Fibroblast of upper back skin (primary cell): ENCODE data around the gene JAG2.

Source experiments
- DNase-seq: peaks from one replicate; pipeline ENCODE4 v3.0.0-alpha.2; 2013

Gene JAG2

GRCh38 chr14:105168496-105168978 lies at the start of gene JAG2:
TSS of gene JAG2 (minus strand) at chr14:105168776. CDS start at chr14:105168420, 356 bp downstream.
- no peak for DNase-seq

DNA sequence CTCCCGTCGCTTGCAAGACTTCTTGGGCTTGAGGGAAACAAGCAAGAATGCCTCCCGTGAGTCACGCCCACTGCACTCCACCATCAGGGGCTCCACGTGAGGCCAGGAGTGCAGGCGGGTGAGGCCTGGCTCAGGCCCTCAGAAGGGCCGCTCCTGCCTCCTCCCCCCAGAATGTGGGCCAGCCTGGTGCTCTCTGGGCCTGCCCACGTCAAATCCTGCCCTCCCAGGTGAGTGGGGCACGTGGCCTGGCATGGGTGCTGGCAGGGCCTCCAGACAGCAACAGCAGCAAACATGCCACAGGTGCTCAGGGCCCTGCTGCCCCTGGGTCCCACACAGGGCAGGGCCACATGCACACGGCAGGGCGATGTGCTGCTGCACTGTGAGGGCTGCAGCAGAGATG lies 49.2 kb upstream of the JAG2 start:
- DNase-seq, result no peak

GRCh38 chr14:105216490-105217247 lies 48.1 kb upstream of the JAG2 start:
- DNase-seq, result no peak

DNA sequence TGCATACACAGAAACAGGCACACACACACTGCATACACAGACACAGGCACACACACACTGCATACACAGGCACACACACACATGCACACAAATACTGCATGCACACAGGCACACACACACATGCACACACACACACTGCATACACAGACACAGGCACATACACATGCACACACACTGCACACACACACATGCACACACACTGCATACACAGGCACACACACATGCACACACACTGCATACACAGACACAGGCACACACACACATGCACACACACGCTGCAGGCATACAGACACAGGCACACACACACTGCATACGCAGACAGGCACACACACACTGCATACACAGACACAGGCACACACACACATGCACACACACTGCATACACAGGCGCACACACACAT lies 47.0 kb upstream of the JAG2 start:
- DNase-seq, result no peak

- no peak for DNase-seq
Observed at GRCh38 chr14:105214324-105214915, 45.8 kb upstream of the JAG2 start.

DNA sequence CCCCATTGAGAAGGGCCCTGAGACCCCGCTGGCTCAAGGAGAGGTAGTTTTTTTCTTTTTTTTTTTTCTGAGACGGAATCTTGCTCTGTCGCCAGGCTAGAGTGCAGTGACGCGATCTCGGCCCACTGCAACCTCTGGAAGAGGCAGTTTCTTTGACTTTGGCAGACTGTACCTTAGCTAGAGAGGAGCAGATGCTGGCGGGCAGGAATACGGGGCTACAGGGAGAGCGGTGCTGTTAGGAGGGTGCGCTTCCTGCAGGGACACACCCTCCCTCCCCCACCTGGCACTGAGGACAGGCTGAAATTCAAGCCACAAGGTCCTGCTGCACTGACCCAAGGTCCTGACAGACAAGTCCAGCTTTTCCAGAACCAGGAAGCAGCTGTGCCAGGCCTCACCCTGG lies 44.8 kb upstream of the JAG2 start:
- DNase-seq, result no peak

DNA sequence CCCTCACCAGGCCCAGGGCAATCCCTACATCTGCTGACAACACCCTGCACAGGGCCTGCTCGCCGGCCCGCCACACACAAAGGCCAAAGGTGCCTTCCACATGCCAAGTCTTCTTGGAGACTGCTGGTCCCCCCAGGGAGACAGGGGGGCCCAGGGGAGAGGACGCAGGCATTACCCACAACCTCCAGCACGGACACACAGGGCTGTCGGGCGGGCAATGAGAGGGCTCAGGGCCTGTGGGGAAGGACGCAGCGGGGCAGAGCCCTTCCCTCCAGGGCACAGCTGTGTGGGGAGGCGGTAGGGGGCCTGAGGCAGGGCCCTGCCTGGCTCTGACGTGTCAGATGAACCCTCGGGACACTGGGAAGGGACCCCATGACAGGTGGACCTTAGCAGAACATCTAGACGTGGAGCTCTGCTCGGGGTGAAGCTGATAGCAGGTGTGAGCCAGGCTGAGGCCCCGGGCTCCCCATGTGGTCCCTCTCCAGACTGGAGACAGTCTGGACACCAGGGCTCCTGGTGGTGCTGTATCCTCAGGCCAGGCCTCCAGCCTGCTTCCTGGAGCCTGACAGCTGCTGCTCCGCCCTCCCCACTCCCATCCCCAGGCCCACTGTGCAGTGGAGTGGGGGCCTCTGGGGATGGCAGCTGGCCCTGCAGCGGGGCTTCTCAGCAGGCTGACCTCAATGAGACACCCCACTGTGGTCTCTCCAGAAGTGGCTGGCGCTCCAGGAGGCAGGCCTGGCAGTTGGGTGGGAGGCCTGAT lies 44.1 kb upstream of the JAG2 start:
- DNase-seq, result no peak

DNA sequence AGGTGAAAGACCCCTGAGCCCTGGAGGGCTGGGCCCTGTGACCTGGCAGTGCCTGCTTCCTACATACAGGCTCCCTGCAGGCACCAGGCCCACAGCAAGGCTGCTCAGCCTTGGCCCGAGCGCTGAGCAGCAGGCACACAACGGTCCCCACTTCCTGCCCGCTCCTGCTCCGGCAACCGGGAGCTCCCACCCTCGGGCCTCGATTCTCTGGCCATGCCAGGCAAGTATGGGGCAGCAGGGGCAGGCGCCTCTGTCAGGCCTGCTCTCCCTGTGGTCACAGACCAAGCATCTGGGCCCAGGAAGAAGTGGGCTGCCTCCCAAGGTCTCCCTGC lies 43.1 kb upstream of the JAG2 start:
- no peak for DNase-seq

- no peak for DNase-seq
Observed at GRCh38 chr14:105211086-105211757, 42.6 kb upstream of the JAG2 start.

GRCh38 chr14:105210266-105211025 lies 41.9 kb upstream of the JAG2 start:
- DNase-seq, result no peak

DNA sequence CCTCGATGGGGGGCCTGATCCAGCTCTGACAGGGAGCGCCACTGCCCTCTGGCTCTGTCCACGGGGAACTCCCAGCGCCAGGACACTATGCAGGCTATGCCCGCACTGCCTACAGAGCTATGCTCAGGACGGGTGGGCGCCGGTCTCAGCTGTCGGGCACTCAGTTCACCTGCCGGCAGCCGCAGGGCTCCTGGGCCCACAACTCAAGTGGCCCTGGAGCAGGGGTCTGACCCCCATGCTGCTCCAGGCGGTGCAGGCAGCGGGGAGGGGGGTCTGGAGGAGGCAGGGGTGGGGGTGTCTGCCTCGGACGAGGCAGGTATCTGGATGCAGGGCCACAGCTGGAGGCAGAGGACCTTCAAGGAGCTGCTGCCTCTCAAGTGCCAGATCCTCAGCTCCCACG lies 41.1 kb upstream of the JAG2 start:
- no peak for DNase-seq

DNA sequence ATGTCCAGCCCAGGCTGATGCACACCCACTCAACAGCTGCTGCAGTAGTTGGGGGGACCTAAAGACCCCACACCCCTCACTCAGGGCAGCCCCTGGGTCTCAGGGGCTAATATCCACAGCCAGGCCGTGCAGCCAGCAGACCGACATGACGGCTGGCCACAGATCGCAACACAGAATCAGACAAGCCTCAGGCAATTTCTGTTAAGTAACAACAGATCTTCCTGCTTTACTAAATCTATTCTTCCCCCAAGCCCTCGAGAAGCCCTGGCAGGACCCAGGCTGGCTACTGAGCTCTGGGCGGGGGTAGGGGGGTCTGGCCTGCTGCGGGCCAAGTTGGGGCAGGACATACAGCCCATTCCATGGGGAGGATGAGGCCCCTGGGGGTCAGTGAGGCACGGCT lies 40.5 kb upstream of the JAG2 start:
- DNase-seq, result no peak

- DNase-seq, result no peak
Observed at GRCh38 chr14:105208738-105209075, 40.1 kb upstream of the JAG2 start.

DNA sequence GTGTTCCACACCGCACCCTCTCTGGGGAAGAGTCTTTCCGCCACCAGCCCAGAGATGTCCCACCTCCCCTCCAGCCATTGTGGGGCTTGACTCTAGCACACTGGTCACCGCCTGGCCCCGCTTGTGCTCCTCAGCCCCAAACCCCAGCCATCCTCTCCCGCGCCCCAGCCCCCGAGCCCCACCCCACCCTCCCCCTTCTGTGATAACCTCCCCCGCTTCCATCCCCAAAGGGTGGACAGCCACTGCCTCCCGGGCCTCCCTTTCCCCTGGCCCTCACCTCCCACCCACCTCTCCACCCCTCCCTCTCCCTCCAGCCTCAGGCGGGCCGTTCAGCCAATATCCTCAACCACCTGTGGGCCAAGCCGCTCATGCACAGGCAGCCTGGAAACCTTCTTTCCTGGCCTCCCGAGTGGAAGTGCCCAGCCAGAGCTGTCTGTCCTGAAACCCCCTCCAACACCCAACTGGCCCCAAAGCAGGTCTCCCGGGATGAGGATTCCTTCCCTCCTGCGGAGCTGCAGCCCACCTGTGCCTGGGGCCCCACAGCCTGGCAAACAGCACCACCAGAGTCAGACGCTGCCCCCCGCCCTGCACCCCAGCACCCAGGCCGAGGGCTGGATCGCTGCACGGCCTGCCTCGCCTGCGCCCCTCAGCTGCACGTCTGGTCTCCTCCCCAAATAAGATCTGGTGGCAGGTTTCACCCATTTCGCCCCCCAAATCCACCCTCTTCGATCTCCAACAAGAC lies 39.6 kb upstream of the JAG2 start:
- no peak for DNase-seq

DNA sequence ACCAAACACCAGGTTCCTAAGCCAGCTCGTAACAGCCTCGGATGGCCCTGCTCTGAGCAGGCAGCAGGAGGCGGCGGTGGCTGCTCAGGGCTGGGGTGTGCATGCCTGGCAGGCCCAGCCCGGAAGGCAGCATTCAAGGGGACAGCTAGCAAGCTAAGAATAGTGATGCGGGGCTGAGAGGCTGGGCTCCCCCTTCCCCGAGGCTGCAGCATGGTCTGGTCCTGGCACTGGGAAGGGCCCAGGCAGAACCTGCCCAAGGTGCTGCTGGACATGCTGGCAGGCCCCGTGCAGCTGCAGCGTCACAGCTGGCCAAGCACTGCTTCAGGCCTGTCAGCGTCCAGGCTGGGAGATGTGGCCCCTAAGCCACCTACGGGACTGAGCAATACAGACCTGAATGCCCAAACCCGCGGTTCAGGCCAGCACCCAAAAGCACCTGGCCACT lies 38.9 kb upstream of the JAG2 start:
- no peak for DNase-seq

DNA sequence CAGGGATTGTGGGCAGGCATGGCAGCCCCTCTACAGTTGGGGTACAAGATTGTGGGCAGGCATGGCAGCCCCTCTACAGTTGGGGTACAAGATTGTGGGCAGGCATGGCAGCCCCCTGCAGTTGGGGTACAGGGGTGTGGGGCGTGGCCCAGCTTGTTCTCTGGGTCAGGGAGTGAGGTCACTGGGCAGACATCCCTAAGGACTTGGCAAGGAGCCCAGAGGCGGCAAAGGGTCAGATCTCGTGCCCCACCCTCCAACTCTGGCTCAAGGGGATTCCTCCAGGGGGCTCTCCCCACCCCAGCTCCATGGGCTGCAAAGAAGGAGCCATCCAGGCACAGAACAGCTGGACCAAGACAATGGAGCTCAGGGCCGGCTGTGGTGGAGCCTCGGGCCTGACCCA lies 38.3 kb upstream of the JAG2 start:
- no peak for DNase-seq

- no peak for DNase-seq
Observed at GRCh38 chr14:105205673-105206208, 37.2 kb upstream of the JAG2 start.

DNA sequence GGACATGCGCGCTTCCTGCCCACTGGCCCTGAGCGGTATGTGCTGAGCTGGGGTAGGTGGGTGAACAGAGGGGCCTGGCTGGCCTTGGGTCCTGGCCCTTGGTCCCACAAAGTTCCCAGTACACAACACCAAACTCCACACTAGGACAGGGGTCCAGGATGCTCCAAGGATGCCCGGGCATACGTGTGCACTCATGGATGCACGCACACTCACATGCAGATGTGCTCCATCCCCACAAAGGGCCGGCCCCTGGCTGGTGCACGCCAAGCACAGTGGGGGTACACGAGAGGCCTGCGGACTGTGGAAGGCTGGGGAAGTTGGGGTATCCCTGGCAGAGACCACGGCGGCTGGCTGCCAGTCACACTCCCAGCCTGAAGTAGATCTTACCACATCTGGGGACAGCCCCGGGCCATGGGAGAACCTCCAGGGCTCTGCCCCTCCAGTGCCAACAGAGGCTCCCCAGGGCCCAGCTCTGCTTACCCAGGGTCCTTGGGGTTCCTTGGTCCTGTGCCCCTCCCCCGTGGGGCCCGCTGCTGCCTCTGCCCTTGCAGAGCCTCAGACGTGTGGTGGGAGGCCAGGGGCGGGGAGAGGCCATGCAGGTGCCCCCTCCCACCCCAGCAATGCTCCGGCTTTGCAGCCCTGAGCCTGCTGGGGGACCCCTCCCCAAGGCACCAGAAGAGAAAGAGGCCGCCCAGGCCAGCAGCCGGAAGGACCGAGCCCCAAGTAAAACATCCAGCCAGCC lies 36.5 kb upstream of the JAG2 start:
- no peak for DNase-seq

- no peak for DNase-seq
Observed at GRCh38 chr14:105204206-105204930, 35.8 kb upstream of the JAG2 start.

DNA sequence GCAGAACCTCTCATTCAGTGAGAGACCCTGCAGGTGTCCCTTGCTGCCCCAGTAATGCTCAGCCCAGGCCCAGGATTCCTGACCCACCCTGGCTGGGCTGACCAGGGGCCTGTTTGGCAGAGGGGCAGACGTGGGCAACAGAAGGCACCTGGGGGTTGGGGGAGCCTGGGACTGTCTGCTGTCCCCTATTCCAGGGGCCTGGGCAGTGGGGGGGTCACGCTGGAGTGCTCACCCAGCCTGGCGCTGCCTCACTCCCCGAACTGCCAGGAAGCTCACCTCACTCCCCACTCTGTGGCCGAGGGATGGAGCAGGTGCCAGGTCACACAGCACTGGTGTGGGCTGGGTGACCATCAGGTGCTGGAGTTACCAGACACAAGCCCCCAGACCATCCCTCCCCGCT lies 35.1 kb upstream of the JAG2 start:
- no peak for DNase-seq
